PC-9 (cell line): ENCODE data around the gene CDO1.

Experiments
- EZH2 ChIP-seq: fragments of 200-600 bp; sonication (generic); IDR thresholded peaks from 2 replicates; pipeline ENCODE4 v1.8.0; 2017; ENCODE audit warnings: antibody characterized with exemption, low read depth
- TF ChIP-seq, protein P1 (sequence below): fragments of 200-600 bp; sonication (generic); conservative IDR thresholded peaks from 2 replicates; pipeline ENCODE4 v1.6.1; 2017; ENCODE audit warnings: mixed run types, antibody characterized with exemption, mild to moderate bottlenecking, moderate library complexity

DNA sequence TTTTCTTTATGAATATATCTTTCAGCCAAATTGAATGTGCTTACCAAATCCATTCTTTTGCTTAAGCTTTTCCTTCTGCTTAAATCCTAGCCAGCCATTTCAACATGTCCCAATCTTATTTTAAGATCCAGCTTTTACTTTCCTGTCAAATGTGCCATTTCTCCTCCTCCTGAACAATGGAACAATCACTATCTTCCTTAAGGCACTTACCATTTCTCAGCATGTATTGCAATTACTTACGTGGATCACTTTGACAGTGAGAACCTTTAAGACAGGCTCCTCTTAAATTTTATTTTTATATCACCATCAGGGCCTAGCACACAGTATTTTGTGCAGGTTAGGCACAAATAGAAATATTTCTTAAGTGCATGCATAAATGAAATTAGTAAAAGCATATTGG is 4.4 kb upstream of the CDO1 start:
- TF ChIP-seq, protein P1, sequence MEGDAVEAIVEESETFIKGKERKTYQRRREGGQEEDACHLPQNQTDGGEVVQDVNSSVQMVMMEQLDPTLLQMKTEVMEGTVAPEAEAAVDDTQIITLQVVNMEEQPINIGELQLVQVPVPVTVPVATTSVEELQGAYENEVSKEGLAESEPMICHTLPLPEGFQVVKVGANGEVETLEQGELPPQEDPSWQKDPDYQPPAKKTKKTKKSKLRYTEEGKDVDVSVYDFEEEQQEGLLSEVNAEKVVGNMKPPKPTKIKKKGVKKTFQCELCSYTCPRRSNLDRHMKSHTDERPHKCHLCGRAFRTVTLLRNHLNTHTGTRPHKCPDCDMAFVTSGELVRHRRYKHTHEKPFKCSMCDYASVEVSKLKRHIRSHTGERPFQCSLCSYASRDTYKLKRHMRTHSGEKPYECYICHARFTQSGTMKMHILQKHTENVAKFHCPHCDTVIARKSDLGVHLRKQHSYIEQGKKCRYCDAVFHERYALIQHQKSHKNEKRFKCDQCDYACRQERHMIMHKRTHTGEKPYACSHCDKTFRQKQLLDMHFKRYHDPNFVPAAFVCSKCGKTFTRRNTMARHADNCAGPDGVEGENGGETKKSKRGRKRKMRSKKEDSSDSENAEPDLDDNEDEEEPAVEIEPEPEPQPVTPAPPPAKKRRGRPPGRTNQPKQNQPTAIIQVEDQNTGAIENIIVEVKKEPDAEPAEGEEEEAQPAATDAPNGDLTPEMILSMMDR, result no peak
- no peak for TF ChIP-seq EZH2
